Fibroblast of lung (primary cell): ENCODE measurements around the gene CHCHD10.

Experiments used
- CTCF ChIP-seq, 2 donors: IDR thresholded peaks in 1 of 2; conservative IDR thresholded peaks in 1 of 2; 1 replicate in 1 of 2; 2 replicates in 1 of 2; pipeline ENCODE4 v1.5.1; 2011 to 2012; ENCODE audit warnings: low read length in 2 of 2, control low read depth in 1 of 2, inconsistent platforms in 1 of 2, low read depth in 1 of 2, mild to moderate bottlenecking in 1 of 2
- EZH2 ChIP-seq: IDR thresholded peaks from 2 replicates; pipeline ENCODE4 v1.5.1; 2012; ENCODE audit warnings: low read length, control low read depth, mild to moderate bottlenecking; ENCODE audit errors: missing control alignments

DNA sequence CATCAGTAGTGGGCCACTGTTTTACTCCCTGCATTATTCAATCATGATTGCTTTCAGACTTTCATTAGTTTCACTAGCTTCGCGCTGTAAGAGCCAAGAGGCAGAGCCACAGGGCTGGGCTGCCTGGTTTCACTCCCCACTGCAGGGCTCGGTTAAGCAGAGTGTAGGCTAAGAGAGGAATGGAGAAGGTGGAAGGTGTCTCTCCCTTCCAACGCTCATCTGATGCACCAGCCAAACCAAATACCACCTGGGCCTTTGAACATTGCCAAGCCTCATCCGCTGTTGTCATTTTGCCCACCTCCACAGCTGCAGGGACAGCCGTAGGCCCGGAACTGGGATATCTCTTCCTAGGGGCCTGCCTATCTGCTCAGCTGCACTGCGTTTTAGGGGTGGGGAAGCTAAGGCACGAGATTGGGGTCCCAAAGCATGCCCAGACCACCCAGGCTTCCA lies 18.5 kb upstream of the CHCHD10 start:
- TF ChIP-seq CTCF (conservative IDR thresholded peaks at IDR 0.05 in 1 of 2, IDR thresholded peaks at IDR 0.05 in 1 of 2; ENCODE audit: low read depth in 1 of 2, low read length in 2 of 2) (no peak), EZH2 (no peak)
